ENCODE results near the gene RPL13. TPM values are rescaled to one million over a fixed set of nuclear protein-coding genes. Genes with fewer than 3 reads are reported as not detected.
"Not testable (repeated sequence)": the region's sequence is repeated elsewhere in the genome, so short reads cannot be mapped to it uniquely, and the experiment has no call there.

Gene RPL13
- total RNA-seq, 1 donor from 2014 or later, result 2,182 TPM

DNA sequence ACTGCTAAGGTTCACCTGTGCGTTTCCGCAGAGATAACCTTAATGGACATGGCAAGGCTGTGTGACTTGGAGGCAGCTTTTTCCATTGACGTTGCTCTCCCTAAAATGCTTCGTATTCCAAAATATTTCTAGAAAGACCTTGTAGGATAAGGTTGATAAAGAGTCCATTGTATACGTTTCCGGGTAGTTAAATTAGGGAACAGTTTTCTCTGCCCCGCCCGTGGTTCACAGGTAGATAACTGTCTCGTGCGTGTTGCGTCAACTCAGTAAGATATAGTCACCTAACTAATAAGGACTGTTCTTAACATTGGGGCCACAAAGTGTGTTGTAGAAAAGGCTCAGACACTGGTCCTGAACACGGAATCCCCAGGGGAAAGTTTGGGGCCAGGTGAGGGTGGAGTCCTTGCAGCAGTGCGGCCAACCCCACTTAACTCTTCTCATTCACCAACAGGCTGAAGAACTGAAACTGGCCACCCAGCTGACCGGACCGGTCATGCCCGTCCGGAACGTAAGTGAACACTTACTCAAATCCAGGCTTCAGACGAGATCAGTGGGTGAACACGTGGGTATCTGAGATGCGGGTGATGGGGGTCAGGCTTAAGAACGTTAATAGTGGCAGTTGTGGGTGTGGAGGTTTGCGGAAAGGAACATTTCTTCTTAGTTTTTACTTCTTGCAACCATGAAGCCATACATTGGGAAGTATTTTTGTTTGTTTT is 1.6 kb downstream of the RPL13 start:
- intact Hi-C loops (cut with micrococcal nuclease), result loop anchor here (2.0 to 10.0 kb wide), 4 partner anchors 71 to 303 kb away; partner anchors contain the start of genes ANKRD11, CHMP1A, SPATA33 and VPS9D1

GRCh38 chr16:89562939-89563338 is 2.5 kb downstream of the RPL13 start:
- intact Hi-C loops (cut with micrococcal nuclease), result loop anchor here (5.0 to 10.0 kb wide), 3 partner anchors 94 to 302 kb away; partner anchors contain the start of genes CHMP1A, SPATA33, VPS9D1 and ZNF276

- intact Hi-C loops (cut with micrococcal nuclease), result loop anchor here (5.0 to 10.0 kb wide), 3 partner anchors 93 to 301 kb away; partner anchors contain the start of genes CHMP1A, SPATA33, VPS9D1 and ZNF276
Measured at GRCh38 chr16:89563639-89564392, 3.3 kb downstream of the RPL13 start.

GRCh38 chr16:89564476-89565255 is 4.2 kb downstream of the RPL13 start:
- intact Hi-C loops (cut with micrococcal nuclease), result loop anchor here (5.0 to 10.0 kb wide), 3 partner anchors 93 to 300 kb away; partner anchors contain the start of genes CHMP1A, SPATA33, VPS9D1 and ZNF276

DNA sequence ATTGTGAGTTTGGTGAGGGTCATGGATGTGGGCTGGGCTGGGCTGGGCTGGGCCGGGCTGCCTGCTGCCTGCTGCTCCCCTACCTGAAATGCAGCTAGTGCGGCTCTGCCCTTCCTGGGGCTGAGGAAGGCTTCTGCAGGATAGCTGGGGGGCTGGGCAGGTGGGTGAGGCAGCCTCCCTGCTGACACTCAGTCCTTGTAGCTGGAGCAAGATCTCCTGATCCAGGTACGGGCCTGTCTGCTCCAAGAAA is 4.7 kb downstream of the RPL13 start:
- intact Hi-C loops (cut with micrococcal nuclease), result loop anchor here (10.0 kb wide), 2 partner anchors 160 to 300 kb away; partner anchors contain the start of genes VPS9D1 and ZNF276

DNA sequence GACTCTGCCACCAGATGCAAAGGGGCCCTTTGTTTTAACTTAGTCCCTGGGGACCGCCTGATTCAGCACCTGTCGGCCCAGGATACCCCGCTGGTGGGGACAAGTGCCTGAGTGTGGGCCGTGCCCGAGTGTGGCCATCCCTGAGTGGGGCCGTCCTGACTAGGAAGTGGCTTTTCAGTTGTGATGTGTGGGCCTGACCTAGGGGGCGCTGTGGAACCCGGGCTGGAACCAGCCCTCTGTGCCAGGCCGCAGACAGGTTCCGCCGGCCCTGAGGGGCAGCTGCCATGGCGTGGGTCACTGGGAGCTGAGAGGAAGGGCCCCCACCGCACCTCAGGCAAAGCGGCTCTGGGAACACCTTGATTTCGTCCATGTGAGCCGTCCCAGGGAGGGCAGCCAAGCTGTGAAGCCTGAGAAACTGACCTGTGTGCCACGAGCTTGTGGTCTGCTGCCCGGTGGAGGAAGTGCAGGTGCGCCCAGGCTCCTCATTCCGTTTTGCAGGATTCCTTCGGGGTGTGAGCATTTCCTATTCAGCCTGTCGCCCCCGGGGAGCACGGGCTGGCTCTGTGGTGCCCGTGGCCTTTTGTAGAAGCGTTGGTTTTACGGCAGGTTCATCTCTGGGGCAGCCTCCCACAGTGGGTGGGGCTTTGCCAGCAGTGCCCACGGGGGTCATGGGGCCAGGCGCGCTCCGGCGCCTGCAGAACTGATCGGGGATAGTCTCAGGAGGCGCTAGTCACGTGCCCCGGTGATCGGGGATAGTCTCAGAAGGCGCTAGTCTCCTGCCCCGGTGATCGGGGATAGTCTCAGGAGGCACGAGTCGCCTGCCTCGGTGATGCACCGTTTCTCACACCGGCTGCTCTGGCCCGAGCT is 5.3 kb downstream of the RPL13 start:
- intact Hi-C loops (cut with micrococcal nuclease), result loop anchor here (10.0 kb wide), 2 partner anchors 159 to 299 kb away; partner anchors contain the start of genes VPS9D1 and ZNF276

DNA sequence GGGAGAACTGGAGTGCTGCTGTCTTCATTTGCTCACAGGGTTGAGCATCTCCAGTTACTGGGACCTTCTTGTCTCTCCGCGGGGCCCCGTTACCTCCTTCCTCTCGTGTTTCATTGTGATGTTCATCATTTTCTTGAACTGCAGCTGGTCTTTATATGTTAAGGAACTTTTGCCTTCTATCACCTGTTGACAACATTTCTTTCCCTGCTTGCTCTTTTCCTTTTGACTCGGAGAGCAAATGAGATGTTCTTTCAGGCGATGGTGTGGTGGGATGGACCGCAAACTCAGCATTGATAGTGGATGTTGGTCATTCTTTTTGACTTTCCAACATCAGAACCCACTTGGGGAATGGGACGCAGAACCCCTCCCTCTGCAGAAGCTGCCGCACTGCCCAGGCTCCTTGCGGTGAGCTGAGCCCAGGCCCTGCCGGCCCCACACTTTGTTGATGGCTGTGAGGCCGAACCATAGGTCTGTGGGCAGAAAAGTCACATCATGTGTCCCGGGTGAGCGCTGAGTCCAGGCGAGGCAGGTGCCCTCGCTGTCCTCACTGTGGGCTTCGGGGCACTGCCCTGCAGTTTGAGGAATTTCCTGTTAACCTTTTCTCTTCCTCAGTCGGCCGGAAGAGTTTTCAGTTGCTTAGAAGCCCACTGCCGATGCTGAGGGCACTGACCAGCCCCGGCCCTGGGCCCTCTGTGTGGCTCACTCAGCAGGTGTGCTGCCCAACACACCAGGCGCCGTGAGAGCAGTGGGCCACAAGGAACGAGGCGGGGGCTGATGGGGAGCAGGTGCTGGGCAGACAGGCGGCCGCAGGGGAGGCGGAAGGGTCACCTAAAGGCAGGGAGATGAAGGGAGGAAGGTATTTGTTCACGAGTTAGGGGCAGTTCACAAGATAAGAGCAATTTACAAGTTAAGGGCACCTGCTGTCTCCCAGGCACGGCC is 7.4 kb downstream of the RPL13 start:
- intact Hi-C loops (cut with micrococcal nuclease), result loop anchor here (10.0 kb wide), 2 partner anchors 157 to 297 kb away; partner anchors contain the start of genes VPS9D1 and ZNF276

DNA sequence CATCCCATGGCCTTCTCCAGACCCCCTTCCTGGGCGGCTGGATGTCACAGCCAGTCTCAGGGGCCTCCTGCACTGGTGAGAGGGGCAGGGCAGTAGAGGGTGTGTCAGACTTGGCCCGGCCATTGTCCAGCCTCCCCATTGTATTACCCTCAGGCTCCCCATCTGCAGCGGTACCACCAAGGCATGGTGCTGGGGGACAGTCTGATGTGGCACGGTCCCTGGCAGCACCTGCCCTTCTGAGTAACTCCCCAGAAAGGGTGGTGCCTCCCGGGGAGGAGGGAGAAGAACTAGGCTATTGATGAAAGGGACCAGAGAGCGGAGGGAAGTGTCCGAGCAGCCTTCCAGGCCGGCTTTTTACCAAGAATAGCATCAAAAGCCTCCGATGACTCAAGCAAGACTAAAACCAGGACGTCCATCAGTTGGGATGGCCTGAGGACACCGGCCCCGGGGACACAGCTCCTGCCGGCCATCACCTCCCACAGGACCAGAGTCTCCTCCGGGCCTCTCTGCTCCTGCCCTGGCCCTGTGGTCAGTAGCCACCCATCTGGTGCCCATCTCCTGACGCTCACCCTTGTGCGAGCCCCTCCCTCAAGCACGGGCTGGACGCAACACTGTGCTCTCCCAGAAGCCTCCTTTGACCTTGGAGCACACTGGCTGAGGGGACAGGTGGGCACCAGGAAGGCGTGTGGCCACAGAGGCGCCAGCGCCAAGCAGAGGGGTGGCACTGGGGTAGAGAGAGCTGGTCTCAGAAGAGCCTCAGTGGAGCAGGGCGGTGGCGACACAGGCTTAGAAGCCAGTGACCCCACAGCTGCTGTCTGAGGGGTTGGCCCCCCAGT is 9.2 kb downstream of the RPL13 start:
- intact Hi-C loops (cut with micrococcal nuclease), result loop anchor here (10.0 kb wide), 2 partner anchors 155 to 295 kb away; partner anchors contain the start of genes VPS9D1 and ZNF276

DNA sequence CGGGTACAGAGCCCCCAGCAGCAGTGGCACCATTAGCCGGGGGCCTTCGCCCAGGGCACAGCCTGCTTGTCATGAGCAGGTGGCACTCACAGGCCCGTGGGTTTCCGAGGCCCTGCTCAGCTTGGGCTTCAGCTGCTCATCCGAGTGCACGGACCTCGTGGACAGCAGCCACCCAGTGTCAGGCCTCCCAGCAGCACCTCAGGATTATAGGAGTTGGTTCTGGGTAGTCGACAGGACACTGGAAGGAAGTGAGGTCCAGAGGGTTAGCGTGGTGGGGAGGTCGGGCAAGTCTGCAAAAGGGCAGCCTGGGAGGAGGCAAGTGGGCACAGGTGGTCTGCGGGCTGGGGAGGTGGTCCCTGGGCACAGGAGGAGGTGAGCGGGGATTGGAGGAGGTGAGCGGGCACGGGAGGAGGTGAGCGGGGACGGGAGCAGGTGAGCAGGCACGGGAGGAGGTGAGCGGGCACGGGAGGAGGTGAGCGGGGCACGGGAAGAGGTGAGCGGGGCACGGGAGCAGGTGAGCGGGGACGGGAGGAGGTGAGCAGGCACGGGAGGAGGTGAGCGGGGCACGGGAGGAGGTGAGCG is 10.0 kb downstream of the RPL13 start:
- intact Hi-C loops (cut with micrococcal nuclease), result no loop called here

- intact Hi-C loops (cut with micrococcal nuclease), result not testable (repeated sequence)
Measured at GRCh38 chr16:89570983-89571598, 10.6 kb downstream of the RPL13 start.

- intact Hi-C loops (cut with micrococcal nuclease), result no loop called here
Measured at GRCh38 chr16:89571636-89572035, 11.2 kb downstream of the RPL13 start.

- intact Hi-C loops (cut with micrococcal nuclease), result no loop called here
Measured at GRCh38 chr16:89572073-89572484, 11.6 kb downstream of the RPL13 start.

DNA sequence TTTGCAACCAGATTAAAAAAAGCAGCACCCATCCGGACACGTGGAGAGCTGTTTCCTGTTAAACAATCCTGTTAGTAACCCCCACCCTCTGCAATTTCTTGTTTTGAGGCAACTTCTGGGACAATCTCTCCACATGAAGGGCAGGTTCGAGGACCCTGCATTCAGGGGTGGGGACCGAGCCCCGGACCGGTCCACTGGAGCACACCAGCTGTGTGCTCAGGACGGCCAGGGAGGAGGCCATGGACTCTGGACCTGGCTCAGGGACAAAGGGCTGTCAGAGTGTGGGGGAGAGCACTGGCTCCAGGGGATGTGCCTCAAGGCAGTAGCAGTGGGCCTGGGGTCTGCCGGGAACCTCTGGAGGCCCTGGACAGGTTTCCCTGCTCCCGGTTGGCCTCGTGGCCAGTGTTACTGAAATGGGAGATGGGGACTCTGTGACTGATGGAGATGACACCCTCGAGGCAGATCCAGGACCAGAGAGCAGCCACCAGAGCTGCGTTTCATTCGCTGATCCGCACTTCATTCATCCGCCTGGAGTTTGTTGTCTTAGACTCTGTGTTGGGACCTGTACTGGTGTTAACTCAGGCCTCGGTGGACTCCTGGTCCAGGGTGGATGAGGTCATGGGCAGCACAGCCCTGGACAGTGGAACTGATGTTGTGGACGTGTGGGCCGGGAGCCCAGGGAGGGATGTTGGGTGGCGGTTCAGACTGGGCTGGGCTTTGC is 12.2 kb downstream of the RPL13 start:
- intact Hi-C loops (cut with micrococcal nuclease), result no loop called here

DNA sequence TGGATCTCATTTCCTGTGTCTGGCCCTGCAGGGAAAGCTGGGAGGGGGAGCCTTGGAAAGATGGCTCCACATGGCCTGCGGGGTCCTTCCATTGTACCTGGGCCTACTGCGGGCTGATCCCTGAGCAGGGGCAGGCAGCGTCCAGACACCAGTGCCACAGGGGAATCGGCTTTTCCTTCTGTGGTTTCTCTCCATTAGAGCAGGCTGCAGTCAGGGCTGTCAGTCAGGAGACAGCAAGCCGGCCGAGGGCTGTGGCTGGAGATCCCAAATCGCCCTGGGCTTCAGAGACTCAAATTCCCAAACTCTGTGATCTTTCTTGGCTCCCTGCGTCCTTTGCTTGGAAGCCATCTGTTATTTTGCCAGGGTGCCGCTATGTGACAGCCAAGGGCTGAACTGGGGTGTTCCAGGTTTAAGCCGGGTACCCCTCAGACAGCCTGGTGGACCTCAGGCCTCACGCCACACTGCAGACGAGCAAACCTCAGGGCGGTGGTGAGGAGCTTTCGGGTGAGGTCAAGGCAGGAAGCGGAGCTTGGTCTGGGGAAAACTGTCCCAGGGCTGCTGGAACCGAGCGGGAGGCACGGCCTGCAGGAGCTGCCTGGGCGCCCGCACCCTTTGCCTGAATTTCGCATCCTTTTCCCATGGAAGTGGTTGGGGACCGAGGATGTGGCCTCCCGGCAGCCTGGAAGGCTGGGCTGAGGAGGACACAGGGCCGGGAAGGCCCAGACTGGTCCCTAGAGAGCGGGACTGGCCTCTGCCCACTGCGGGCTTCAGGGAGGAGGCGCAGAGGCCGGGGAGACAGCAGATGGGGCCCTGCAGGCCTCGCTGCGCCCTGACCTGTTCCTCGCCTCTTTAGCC is 13.6 kb downstream of the RPL13 start:
- intact Hi-C loops (cut with micrococcal nuclease), result loop anchor here (1.0 kb wide), 2 partner anchors 67 to 127 kb away; partner anchors contain the start of gene SPATA2L

DNA sequence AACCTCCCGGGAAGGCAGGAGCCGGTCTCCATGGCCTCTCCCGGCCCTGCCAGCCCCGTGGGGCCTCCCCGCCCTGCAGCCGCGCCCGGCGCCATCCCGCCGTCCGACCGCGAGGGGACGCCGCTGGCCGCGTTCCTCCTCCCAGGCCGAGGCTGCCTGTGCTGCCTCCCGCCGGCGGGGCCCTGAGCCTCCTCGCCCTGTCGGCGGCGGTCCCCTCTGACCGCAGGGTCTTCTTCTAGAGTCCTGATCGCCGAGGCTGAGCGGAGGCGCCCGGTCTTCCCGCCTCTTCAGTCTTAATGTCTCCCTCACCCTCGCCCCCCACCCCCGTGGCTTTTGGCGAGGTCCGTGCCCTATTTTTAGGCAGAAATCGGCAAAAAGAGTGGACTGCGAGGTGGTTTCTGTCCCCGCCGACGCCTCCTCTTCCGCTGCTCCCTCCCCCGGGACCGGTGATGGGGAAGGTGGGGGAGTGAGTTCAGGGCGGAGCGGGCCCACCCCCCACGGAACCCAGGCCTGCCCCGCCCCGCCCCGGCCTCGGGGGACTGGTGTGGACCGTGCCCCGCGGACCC is 14.3 kb downstream of the RPL13 start:
- intact Hi-C loops (cut with micrococcal nuclease), result loop anchor here (1.0 kb wide), 2 partner anchors 67 to 127 kb away; partner anchors contain the start of gene SPATA2L

All from T-helper 2 cell treated with Interferon-gamma antibody and Interleukin-4, amounts not matched to agents 100 ng/mL and 5 ng/mL, for 36 hours (primary cell).